K562 (cell line): ENCODE data around the gene RAB2B. TPM values are rescaled to one million over a fixed set of nuclear protein-coding genes. Genes with fewer than 3 reads are reported as not detected.
A peak's percentile ranks its signal among the peaks of the same experiment; 100 is the strongest.

Source experiments
- CBX1 ChIP-seq: sonication (generic); IDR thresholded peaks from 2 replicates; pipeline ENCODE4 v1.6.1; 2016; ENCODE audit warnings: antibody characterized with exemption, low read depth, mild to moderate bottlenecking
- CXXC5 ChIP-seq: fragments of 250-450 bp; sonication (Bioruptor Pico); IDR thresholded peaks from 2 replicates; pipeline ENCODE4 v1.8.0; 2022; ENCODE audit warnings: inconsistent platforms, mild to moderate bottlenecking, moderate library complexity
- EP400 ChIP-seq: fragments of 450-650 bp; IDR thresholded peaks from 2 replicates; pipeline ENCODE4 v1.6.1; 2017; ENCODE audit warnings: antibody characterized with exemption, mild to moderate bottlenecking, moderate library complexity
- GTF2F1 ChIP-seq: IDR thresholded peaks from 2 replicates; pipeline ENCODE4 v1.6.1; 2011; ENCODE audit warnings: low read depth, low read length, improper control_type of control experiment
- HDAC1 ChIP-seq, 2 experiments: fragments of 450-650 bp; IDR thresholded peaks; 2 replicates each; pipeline ENCODE4 v1.6.1; 2016 to 2017; ENCODE audit warnings: inconsistent platforms in 1 of 2, mild to moderate bottlenecking in 1 of 2, moderate library complexity in 1 of 2
- MAZ ChIP-seq, 2 experiments: fragments of 450-650 bp in 1 of 2; sonication (generic) in 1 of 2; formaldehyde crosslinking; IDR thresholded peaks in 1 of 2; conservative IDR thresholded peaks in 1 of 2; 2 replicates each; pipeline versions ENCODE4 v1.4.0 to v1.5.0; 2020; ENCODE audit warnings: mild to moderate bottlenecking in 1 of 2, missing genetic modification reagents in 1 of 2
- MYNN ChIP-seq, 2 experiments: sonication (generic); formaldehyde crosslinking in 1 of 2; IDR thresholded peaks; 2 replicates each; pipeline versions ENCODE4 v1.5.0 to v1.6.1; 2016 to 2020; ENCODE audit warnings: antibody characterized with exemption in 1 of 2, missing genetic modification reagents in 1 of 2
- NFRKB ChIP-seq: fragments of 450-650 bp; IDR thresholded peaks from 2 replicates; pipeline ENCODE4 v1.6.1; 2016; ENCODE audit warnings: low read depth
- NR2C1 ChIP-seq, 2 experiments: fragments of 450-650 bp; IDR thresholded peaks; 2 replicates each; pipeline ENCODE4 v1.6.1; 2017; ENCODE audit warnings: mild to moderate bottlenecking in 2 of 2, antibody characterized with exemption in 1 of 2, inconsistent platforms in 1 of 2, missing compliant biosample characterization in 1 of 2, missing genetic modification characterization in 1 of 2
- NRF1 ChIP-seq, 2 experiments: fragments of 450-650 bp; IDR thresholded peaks in 1 of 2; conservative IDR thresholded peaks in 1 of 2; 2 replicates each; pipeline ENCODE4 v1.6.1; 2014; ENCODE audit warnings: mild to moderate bottlenecking in 2 of 2
- PCBP1 ChIP-seq: fragments of 200-400 bp; formaldehyde crosslinking; IDR thresholded peaks from 2 replicates; pipeline ENCODE4 v1.6.1; 2018; ENCODE audit warnings: mild to moderate bottlenecking, low read depth, low read length; ENCODE audit not compliant: poor library complexity, severe bottlenecking
- POLR2G ChIP-seq: fragments of 200-400 bp; formaldehyde crosslinking; IDR thresholded peaks from 2 replicates; pipeline ENCODE4 v1.6.1; 2017; ENCODE audit warnings: low read depth, mild to moderate bottlenecking, antibody characterized with exemption, low read length, moderate library complexity
- POLR2H ChIP-seq: IDR thresholded peaks from 2 replicates; pipeline ENCODE4 v1.6.1; 2016; ENCODE audit warnings: missing genetic modification characterization, low read depth, mild to moderate bottlenecking, control low read depth, missing compliant biosample characterization, moderate library complexity
- ZNF134 ChIP-seq: fragments of 250-450 bp; sonication (Bioruptor Pico); conservative IDR thresholded peaks from 2 replicates; pipeline ENCODE4 v1.4.0; 2020
- ZNF197 ChIP-seq: fragments of 200-800 bp; sonication (Bioruptor generic); IDR thresholded peaks from 2 replicates; pipeline ENCODE4 v1.6.1; 2016; ENCODE audit warnings: low read depth, missing genetic modification characterization, missing compliant biosample characterization
- ZNF584 ChIP-seq: fragments of 200-800 bp; sonication (Bioruptor generic); IDR thresholded peaks from 2 replicates; pipeline ENCODE4 v1.6.1; 2016; ENCODE audit warnings: low read depth, mild to moderate bottlenecking, missing genetic modification characterization, missing compliant biosample characterization
- ZNF75A ChIP-seq: fragments of 450-650 bp; formaldehyde crosslinking; IDR thresholded peaks from 2 replicates; pipeline ENCODE4 v1.4.0; 2020; ENCODE audit warnings: mild to moderate bottlenecking
- polyA plus RNA-seq, 8 experiments: library from polyadenylated mRNA; depleted of rRNA in 4 of 8; stranded (reverse) in 5 of 8; unstranded in 3 of 8; fragments of >200 nt; fragmentation: Nextera tagmentation in 2 of 8; fragmentation: Illumina TruSeq in 1 of 8; extraction: Ambion mirVana in 2 of 8; extraction: Trizol in 1 of 8; gene quantifications; 2 replicates each; pipeline versions ENCODE4 v1.2.1 to v1.2.3, GENCODE V29; 2011 to 2014; ENCODE audit warnings: inconsistent platforms in 1 of 8, missing spikeins in 1 of 8
- total RNA-seq, 7 experiments: library from RNA; depleted of rRNA in 6 of 7; stranded (reverse); fragments of >200 nt in 6 of 7; fragmentation: Illumina TruSeq in 2 of 7; extraction: Trizol in 2 of 7; gene quantifications; 2 replicates each; pipeline versions ENCODE4 v1.2.1 to v1.2.3, GENCODE V29; 2011 to 2021; ENCODE audit warnings: low replicate concordance in 1 of 7
- TF ChIP-seq, protein P1 (sequence below): fragments of 450-650 bp; formaldehyde crosslinking; IDR thresholded peaks from 2 replicates; pipeline ENCODE4 v1.4.0; 2020; ENCODE audit warnings: mild to moderate bottlenecking, mixed read lengths
- TF ChIP-seq, protein P2 (sequence below): conservative IDR thresholded peaks from 2 replicates; pipeline ENCODE4 v1.6.1; 2011; ENCODE audit warnings: low read depth, mild to moderate bottlenecking, low read length; ENCODE audit not compliant: control insufficient read depth
- TF ChIP-seq, protein P3 (sequence below): fragments of 450-650 bp; IDR thresholded peaks from 2 replicates; pipeline ENCODE4 v1.6.1; 2016
- TF ChIP-seq, protein P4 (sequence below): fragments of 450-650 bp; conservative IDR thresholded peaks from 2 replicates; pipeline ENCODE4 v1.6.1; 2016; ENCODE audit warnings: missing genetic modification characterization, low read depth, mild to moderate bottlenecking, control low read depth, missing compliant biosample characterization

The RAB2B gene
- total and polyA plus RNA-seq, 9 of the 15 experiments (the other 6 are each of a cell fraction or from before 2014, with no cell fraction given) = 4.6 to 19.8 (median 9.8) TPM

DNA sequence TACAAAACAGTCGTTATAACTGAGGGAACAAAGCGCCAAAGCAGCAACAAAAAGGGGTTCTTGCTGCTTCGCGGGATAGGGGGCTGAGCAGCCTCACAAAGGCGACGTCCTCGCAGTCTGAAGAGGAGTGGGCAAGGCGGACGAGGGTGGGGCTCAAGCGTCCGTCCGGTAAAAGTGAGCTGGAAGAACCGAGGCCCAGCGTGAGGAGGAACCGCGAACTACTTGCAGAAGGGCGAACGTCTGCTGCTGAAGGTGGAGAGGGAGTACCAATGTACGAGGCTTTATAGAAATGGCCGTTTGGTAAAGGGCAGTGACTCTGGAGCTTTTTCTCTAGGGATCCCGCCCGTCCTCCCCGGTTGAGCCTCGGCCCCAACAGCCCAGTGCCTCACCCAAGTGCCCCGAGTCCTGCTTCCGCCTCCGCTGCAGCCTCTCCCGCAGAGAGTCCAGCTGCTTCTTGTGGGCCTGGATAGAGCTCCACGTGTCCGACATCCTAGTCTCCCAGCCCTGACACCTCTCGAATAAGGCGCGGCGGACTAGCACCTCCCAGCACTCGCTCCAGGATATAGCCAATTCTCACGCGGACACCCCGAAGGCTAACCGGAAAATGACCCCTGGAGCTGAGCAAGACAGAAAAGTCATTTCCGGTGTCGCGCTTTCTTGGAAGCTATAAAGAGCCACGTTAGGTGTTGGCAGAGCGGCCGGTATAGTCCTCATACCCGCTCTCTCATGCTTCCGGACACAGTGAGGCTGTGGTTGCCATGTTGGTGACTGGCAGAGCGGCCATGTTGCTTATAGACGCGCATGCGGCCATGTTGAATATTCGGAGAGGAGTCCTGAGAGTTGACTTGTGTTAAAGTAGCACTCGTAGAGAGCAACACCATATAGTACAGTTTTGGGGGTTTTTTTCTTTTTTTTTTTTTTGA, 34.2 kb upstream of the RAB2B start, which contains the start of gene METTL3 (continued):
- TF ChIP-seq MAZ (CRISPR knock-in tag; conservative IDR thresholded peaks at IDR 0.05 in 1 of 2, IDR thresholded peaks at IDR 0.05 in 1 of 2) (0 out of 4 replicates have a peak, but pooled peaks have one; percentile 37 to 46), CBX1 (no peak), CXXC5 (CRISPR knock-in tag) (peak; percentile 75), ZNF197 (CRISPR knock-in tag) (peak; percentile 99), HDAC1 (IDR thresholded peaks at IDR 0.05) (peak in 1 of 2 experiments; percentile 91; a peak in 2 of 4 replicates), EP400 (peak; percentile 95), MYNN (IDR thresholded peaks at IDR 0.05) (no peak), MYNN (CRISPR knock-in tag; IDR thresholded peaks at IDR 0.05) (no peak), ZNF584 (peak; percentile 93), PCBP1 (no peak), ZNF134 (CRISPR knock-in tag) (no peak), POLR2G (peak; percentile 85), NFRKB (peak; percentile 98), GTF2F1 (no peak), ZNF75A (CRISPR knock-in tag) (no peak), POLR2H (tag) (peak; percentile 53; the same call in 1 of the 2 replicates), NRF1 (conservative IDR thresholded peaks at IDR 0.05 in 1 of 2, IDR thresholded peaks at IDR 0.05 in 1 of 2) (peak; percentile 82 to 86), NR2C1 (IDR thresholded peaks at IDR 0.05) (peak; percentile 97), NR2C1 (tag; IDR thresholded peaks at IDR 0.05) (peak; percentile 98)
- TF ChIP-seq, protein P1, sequence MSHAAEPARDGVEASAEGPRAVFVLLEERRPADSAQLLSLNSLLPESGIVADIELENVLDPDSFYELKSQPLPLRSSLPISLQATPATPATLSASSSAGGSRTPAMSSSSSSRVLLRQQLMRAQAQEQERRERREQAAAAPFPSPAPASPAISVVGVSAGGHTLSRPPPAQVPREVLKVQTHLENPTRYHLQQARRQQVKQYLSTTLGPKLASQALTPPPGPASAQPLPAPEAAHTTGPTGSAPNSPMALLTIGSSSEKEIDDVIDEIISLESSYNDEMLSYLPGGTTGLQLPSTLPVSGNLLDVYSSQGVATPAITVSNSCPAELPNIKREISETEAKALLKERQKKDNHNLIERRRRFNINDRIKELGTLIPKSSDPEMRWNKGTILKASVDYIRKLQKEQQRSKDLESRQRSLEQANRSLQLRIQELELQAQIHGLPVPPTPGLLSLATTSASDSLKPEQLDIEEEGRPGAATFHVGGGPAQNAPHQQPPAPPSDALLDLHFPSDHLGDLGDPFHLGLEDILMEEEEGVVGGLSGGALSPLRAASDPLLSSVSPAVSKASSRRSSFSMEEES (CRISPR knock-in tag) = no peak
- TF ChIP-seq, protein P2, sequence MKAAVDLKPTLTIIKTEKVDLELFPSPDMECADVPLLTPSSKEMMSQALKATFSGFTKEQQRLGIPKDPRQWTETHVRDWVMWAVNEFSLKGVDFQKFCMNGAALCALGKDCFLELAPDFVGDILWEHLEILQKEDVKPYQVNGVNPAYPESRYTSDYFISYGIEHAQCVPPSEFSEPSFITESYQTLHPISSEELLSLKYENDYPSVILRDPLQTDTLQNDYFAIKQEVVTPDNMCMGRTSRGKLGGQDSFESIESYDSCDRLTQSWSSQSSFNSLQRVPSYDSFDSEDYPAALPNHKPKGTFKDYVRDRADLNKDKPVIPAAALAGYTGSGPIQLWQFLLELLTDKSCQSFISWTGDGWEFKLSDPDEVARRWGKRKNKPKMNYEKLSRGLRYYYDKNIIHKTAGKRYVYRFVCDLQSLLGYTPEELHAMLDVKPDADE = peak; percentile 46
- TF ChIP-seq, protein P3, sequence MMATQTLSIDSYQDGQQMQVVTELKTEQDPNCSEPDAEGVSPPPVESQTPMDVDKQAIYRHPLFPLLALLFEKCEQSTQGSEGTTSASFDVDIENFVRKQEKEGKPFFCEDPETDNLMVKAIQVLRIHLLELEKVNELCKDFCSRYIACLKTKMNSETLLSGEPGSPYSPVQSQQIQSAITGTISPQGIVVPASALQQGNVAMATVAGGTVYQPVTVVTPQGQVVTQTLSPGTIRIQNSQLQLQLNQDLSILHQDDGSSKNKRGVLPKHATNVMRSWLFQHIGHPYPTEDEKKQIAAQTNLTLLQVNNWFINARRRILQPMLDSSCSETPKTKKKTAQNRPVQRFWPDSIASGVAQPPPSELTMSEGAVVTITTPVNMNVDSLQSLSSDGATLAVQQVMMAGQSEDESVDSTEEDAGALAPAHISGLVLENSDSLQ = peak; percentile 61
- TF ChIP-seq, protein P4, sequence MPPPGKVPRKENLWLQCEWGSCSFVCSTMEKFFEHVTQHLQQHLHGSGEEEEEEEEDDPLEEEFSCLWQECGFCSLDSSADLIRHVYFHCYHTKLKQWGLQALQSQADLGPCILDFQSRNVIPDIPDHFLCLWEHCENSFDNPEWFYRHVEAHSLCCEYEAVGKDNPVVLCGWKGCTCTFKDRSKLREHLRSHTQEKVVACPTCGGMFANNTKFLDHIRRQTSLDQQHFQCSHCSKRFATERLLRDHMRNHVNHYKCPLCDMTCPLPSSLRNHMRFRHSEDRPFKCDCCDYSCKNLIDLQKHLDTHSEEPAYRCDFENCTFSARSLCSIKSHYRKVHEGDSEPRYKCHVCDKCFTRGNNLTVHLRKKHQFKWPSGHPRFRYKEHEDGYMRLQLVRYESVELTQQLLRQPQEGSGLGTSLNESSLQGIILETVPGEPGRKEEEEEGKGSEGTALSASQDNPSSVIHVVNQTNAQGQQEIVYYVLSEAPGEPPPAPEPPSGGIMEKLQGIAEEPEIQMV (tag) = peak; percentile 52; the same call in 1 of the 2 replicates
